Esophagus mucosa (tissue), 1 donor: ENCODE data around the gene OLR1. TPM values are rescaled to one million over a fixed set of nuclear protein-coding genes. Genes with fewer than 3 reads are reported as not detected.
"Not testable (repeated sequence)": the region's sequence is repeated elsewhere in the genome, so short reads cannot be mapped to it uniquely, and the experiment has no call there.

Source experiments
- ATAC-seq: fragments of 200-7000 bp; cut with Tn5 transposase; one replicate; pipeline ENCODE4 v1.9.1; 2020
- total RNA-seq: library from RNA; stranded (reverse); gene quantifications from one replicate; pipeline ENCODE4 v1.2.4, GENCODE V29; 2023
- donor health status: DM: yes; HTN: yes; CAD: no.

OLR1 gene
- total RNA-seq, result 0.24 TPM

DNA sequence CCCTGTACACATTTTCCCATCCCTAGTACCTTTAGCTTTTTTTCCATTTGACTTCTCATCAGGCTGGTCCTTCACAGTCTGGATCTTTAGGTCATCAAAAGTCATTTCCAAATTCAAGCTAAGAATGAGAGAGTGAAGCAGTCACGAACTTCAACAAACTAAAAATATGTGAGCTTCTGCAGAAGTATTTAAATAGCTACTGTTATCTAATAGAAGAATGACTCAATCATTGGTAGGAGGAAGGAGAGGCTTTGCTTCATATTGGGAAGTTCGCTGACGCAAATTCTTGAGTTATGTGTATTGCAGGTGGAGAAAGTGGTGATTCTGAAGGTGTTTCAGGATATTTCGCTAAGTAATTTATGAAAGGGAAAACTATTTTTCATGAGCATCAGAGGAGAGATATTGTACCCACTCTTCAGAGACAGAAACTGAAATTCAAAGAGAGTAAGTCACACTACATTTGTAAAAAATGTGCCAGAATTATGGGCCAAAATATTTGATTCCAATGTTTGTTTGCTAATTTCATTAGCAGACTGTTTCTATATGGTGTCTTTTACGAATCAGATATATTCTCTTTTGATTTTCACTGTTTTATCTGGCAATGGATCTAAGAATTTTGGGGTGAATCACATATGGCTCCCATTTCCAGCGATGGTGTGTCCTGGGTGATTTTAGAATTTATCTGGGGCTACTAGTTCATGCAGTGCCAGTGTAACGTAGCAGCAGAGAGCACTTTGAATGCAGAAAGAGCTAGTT is at the start of gene OLR1:
TSS of gene OLR1 (minus strand) at position 160 of the 756 bp plus-strand sequence. CDS start at position 105, 55 bp downstream.
- ATAC-seq, result no peak

DNA sequence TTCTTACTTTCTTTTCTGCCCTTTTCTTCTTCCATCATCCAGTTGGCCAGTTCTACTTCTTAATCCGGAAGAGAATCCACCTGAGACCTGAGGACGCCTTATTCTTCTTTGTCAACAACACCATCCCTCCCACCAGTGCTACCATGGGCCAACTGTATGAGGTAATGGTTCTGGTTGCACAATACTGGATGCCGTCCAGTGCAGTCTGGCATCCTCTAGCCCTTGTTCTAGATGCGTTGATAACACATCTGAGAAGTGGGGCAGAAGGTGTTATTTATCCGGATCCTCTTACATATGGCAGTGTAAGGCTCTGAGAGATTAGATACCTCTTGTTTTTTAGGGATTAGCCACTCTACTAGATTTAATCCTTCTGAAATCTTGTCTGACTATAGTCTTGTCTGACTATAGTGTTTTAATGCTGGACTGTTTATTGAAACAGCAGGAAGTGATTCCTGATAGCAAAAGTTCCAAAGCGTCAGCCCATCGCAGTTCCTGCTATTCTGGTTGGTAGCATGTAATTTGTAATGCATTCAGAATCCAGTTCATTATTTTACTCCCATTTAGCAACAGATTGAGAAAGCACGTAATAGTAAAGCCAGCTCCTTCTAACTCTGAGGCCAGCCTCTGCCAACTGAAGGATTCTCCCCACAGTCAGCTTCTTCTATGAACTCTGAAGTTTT is 48.6 kb upstream of the OLR1 start:
- peak; percentile 80 for ATAC-seq

DNA sequence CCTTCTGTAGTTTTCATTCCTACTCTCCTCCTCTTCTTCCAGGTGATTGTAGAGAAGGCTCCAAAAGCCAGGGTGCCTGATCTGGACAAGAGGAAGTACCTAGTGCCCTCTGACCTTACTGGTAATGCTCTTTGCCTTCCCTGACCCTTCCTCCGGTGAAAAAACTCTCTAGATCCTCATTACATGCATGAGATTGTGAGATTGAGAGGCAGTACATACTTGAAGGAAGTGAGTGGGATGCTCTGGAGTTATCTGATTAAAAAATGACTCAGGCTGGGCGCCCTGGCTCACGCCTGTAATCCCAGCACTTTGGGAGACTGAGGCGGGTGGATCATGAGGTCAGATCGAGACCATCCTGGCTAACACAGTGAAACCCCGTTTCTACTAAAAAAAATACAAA is 46.1 kb upstream of the OLR1 start:
- ATAC-seq, result no peak

DNA sequence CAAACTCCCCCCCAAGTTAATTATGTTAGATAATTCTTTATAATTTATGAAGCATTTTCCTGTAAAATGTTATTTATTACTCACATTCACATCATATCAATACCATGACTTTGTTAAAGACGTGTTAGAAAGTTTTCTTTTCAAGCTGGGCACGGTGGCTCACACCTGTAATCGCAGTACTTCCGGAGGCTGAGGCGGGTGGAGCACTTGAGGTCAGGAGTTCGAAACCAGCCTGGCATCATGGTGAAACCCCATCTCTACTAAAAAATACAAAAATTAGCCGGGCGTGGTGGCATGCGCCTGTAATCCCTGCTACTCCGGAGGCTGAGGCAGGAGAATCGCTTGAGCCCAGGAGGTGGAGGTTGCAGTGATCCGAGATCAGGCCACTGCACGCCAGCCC is 44.0 kb upstream of the OLR1 start:
- not testable (repeated sequence) for ATAC-seq

DNA sequence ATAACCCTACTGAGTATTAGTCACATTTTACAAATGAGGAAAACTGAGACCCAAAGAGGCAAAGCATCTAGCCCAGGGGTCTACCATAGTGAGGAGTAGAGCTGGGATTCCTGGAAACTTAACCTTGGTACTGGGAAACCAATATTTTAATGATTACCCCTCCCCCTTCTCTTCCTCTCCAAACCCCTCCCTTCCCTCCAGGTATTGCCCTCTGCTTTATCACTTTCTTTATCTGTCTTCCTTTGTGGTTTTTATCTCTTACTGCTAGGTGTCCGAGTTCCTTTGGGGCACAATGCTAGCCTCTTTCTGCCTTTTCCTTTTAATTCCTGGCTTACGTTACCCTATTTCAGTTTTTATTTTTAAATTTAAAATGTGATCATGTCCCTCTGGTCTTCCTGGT is 43.5 kb upstream of the OLR1 start:
- ATAC-seq, result no peak

DNA sequence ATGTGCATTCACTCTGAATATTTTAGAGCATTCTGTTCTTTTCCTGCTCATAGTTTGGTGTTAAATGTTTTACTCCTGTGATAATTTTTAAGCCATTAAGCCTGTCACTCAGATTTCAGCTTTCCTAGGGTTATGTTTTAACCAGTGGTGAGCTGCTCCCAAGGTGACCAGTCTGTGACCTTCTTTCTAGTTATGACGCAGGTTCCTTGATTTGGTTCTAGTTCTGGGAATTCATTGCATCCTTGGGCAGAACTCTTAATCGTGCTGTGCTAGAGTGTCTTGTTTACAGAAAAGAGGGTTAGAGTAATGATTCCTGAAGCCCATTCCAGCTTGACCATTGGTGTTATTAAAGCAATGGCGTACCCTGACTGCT is 42.9 kb upstream of the OLR1 start:
- ATAC-seq, result no peak

DNA sequence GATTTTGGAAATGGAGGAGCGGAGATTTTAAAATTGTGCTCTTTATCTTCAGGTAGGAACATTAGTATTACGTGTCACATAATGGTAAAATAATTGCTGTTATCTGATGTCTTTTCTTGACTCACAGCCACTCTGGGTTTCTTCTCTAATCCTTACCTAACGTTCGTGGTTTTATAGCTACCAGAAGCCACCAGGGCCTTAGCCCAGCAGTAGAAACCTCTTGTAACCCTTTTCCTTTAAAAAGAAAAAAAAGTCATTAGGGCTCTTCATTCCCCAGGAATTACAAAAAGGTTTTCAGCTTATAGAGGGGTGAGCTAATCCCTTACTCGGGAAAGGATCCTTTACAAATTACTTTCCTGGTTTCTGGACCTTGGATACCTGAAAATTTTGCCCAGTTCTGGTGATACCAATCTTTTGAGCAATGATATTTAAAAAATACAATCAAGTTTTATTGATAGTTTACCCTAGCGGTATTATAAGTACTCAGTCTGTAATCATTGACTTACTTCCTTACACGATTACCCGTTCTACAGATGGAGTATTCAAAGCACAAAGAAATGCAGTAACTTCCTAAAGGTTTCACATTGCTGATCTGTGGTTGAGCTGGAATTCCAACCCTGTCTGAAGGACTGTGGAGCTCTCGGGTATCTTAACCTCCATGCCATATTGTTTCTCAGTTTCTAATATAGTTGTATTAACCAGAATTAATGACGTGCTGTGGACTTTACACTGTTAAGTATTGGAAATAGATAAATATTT is 42.4 kb upstream of the OLR1 start:
- ATAC-seq, result no peak

DNA sequence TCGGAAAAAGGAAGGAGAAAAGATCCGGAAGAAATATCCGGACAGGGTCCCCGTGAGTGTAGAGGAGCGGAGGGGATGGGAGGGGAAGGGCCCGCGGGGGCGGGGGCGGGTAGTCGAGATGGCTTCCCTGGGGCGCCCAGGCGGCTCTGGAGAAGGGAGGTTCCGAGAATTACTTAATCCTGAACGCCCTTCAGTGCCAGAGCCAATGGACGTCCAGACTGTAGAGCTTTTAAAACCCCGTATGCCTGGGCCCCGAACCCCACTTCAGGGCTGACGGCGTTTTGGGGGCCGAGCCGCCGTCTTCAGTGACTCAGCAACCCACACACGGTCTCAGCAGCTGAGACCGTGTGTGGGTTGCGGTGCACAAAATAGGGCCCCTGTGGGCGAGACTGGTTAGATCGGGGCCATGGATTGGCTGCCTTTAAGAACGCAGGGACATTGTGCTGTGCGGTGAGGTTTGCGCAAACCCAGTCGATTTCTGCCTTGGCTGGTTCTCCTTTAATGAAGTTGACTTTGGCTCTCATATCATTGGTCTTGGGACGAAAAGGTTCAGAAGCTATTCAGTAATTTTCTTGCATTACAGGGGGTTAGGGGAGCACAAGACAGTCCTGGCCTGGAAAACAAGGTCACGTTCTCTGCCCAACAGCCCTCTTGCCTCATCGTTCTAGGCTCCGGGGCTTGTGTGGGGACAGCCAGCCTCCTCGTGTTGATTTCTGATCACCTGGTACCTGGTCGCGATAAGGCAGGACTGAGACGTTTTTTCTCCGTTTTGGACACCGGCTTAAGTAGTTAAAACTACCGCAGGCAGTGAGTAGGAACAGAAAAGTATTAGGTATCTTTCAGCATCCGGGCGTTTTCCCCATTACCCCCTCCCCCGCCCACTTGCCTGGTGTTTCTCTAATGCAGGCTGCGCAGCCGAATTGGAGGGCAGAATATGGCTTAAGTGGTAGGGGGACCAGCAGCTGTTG is 41.5 kb upstream of the OLR1 start:
- peak; percentile 48 for ATAC-seq

DNA sequence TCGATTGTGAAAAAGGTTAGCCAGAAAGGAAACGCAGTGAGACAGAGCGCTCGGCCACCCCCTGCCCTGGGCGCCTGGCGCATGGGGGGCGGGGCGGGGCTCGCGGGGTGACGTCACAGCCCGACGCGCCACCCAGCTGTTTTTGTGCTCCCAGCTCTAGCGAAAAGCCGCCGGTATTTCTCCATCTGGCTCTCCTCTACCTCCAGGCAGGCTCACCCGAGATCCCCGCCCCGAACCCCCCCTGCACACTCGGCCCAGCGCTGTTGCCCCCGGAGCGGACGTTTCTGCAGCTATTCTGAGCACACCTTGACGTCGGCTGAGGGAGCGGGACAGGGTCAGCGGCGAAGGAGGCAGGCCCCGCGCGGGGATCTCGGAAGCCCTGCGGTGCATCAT is 40.8 kb upstream of the OLR1 start, which contains the start of gene GABARAPL1:
TSS of gene GABARAPL1 (plus strand) at position 139 of the 393 bp plus-strand sequence. CDS start at position 392, 253 bp downstream.
- ATAC-seq, result peak; percentile 82

DNA sequence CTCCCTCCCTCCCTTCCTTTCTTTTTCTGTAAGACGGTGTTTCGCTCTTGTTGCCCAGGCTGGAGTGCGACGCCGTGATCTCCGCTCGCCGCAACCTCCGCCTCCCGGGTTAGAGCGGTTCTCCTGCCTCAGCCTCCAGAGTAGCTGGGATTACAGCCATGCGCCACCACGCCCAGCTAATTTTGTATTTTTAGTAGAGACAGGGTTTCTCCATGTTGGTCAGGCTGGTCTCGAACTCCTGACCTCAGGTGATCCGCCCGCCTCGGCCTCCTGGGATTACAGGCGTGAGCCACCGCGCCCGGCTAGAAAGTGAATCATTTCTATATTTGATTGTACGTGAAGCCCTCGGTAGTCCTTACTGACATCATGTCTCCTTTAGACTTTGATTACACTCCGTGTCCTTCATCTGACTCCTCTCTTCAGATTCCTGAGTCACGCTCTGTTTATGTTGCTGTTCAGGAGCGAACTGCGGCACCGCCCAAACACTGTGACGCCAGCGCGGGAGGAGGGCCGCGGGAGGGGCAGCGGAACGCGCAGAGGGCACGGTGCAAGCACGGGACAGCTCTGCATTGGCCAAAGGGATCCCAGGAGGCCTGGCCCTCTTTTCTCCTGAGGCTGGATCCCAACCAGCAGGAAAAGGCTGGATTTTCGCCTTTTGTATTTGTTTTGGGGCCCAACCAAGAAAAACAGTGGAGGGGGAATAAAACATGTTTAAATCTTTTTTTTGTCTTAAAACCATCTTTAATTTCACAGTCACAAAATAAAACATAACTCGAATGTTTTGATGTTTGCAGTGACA is 40.2 kb upstream of the OLR1 start:
- peak; percentile 98 for ATAC-seq

DNA sequence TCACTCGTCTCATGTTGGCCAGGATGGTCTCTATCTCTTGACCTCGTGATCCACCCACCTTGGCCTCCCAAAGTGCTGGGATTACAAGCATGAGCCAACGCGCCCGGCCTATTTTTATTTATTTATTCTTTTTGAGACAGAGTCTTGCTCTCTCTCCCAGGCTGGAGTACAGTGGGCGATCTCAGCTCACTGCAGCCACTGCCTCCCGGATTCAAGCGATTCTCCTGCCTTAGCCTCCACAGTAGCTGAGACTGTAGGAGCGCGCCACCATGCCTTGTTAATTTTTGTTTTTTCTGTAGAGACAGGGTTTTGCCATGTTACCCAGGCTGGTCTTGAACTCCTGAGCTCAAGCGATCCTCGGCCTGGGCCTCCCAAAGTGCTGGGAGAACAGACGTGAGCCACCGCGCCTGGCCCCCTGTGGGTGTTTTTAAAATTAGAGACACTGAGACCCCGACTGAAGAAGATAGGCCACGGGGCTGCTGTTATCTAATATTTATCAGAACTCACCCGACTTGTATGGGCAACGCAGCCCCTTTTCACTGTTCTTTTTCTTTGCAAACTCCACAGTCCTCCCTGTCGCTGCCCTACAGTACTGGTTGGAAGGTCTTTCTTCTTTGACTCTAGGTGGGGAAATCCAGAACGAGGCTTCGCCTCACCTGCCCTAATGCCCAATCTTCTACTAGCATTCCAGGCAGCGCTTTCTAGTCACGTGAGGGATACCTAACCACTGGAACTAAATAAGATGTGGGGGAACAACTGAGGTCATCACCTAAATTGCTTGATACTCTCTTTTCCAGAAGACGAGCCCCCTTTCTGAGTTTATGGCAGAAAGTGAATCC is 39.4 kb upstream of the OLR1 start:
- no peak for ATAC-seq

DNA sequence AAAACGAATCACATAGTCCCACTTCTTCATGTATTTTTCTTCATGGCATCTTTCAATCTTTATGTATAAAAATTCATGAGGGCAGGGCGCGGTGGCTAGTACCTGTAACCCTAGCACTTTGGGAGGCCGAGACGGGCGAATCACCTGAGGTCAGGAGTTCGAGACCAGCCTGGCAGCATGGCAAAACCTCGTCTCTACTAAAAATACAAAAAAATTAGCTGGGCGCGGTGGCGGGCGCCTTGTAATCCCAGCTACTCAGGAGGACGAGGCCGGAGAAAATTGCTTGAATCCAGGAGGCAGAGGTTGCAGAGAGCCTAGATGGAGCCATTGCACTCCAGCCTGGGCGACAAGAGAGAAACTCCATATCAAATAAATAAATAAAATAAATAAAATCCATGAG is 38.3 kb upstream of the OLR1 start:
- ATAC-seq, result no peak

DNA sequence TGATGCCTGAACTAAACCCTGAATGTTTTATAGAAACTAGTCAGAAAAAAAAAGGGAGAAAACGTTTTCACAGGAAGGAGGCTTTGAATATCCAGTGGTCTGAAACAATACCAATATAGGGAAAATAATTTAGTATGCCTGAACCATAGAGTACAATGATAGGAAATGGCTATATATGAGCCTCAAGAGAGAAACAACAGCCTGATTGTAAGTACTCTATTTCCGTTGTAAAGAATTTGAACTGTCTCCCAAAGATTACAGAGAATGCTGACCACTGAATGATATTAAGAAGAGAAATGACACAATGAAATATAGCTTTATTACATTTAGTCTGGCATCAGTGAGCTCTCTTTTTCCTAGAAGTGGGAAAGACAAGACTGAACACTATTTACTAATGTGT is 35.2 kb upstream of the OLR1 start:
- ATAC-seq, result no peak

DNA sequence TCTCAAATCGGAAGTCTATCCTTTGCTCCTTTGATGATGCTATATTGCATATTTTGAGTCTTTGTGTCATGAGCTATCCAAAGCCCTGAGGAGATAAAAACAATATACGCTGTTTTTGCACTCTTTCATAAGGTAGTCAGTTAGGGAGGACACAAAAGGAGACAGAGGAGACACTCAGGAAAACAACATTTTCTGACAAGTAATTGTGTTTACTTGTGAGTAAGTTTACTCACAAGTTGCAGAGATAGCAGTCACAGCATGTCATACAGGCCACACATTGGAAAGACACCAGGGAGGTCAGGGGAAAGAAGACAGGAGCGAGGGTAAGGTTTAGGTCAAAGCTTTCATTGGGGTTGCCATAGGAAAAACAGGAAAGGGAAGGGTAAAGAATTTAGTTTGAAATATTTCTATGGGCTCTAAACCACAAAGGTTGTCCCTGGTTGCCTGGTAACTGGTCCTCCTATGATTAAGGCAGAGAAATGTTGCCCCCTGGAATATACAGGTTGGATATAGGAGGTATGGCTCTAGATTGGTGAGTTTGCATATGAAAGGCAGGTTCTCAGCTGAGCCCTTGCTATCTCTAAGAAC is 33.4 kb upstream of the OLR1 start:
- no peak for ATAC-seq

DNA sequence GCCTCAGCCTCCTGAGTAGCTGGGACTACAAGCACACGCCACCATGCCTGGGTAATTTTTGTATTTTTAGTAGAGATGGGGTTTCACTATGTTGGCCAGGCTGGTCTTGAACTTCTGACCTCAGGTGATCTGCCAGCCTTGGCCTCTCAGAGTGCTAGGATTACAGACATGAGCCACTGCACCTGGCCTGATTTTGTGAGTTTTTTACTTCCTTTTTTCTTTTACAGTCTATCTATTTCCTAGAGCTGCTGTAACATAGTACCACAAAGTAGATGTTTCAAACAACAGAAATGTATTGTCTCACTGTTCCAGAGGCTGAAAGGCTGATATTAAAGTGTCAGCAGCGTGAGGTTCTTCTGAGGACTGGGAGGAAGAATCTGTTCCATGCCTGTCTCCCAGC is 32.6 kb upstream of the OLR1 start:
- not testable (repeated sequence) for ATAC-seq

DNA sequence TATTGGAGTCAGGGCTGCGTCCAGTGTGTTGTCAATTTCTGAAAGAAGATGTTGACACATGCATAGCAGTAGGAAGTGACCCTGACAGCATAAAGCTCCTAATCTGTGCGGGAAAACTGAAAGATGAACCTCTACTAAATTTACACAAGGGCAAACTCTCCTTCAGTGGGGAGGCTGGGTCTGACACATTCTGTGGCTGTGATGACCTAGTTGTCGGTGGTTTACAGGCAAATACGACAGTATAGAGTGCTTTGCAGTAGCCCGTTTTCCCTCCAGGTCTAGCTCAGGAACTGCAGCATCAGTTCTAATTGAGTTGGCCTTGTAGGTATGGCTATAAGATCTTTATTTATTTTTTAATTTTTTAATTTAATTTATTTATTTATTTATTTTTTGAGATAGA is 25.9 kb upstream of the OLR1 start:
- no peak for ATAC-seq

DNA sequence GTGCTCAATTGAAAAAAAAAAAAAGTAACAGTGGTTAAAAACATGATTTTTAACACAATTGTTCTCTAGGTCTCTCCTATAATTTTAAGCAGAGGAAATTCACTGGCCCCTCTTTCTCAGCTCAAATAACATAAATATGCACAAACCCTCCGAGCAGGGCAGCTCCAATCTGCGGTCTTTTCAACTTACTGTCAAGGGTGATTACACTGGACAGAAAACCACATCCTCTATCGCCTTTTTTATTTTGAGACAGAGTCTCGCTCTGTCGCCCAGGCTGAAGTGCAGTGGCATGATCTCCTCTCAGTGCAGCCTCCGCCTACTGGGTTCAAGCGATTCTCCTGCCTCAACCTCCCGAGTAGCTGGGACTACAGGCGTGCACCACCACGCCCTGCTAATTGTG is 24.3 kb upstream of the OLR1 start:
- no peak for ATAC-seq

DNA sequence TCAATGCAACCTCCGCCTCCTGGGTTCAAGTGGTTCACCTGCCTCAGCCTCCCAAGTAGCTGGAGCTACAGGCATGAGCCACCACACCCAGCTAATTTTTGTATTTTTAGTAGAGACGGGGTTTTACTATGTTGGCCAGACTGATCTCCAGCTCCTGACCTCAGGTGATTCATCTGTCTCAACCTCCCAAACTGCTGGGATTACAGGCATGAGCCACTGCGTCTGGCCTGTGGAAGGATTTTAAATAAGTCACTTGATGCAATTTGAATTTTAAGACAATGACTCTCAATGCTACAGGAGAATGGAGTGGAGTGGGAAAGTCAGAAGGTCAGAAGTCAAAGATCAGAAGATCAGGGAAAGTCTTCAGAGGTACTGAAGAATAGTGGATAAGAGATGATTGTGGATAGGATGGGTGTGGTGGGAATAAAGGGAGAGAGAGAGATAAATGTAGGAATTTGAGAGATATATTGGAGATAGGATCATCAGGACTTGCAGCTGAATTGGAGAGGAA is 22.3 kb upstream of the OLR1 start:
- no peak for ATAC-seq

DNA sequence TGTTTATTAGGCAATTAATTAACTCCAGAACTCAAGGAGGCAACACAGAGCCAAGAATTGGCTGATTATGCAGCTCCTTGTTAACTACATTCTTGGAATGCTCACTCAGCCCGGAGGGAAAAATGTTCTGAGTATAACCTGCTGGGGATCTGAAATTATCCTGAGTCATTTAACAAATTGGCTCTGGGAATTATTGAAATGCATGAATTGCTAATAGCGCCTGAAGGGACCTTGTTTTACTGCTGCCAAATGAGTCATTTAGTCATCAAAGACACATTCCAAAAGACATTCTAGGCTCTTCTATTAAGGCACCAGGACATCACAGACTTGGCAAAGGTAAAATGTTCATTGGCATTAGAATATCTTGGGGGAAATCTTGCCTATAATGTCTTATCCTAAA is 19.9 kb upstream of the OLR1 start:
- peak; percentile 62 for ATAC-seq
